Measurements from ENCODE around the gene AFF3.

DNA sequence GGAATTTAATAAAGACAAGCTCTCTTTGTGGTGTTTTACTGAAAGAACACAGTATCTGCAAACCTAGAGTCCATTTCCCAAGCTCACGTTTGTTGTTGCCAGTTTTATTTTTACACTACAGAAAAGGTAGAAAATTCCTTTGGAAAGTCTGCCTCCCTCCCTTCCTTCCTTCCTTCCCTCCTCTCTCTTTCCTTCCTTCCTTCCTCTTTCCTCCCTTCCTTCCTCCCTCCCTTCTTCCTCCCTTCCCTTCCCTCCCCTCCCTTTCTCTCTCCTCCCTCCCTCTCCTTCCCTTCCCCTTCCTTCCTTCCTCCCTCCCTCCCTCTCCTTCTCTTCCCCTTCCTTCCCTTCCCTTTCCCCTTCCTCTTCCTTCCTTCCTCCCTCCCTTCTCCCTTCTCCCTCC, 516.2 kb downstream of the AFF3 start:
- TF ChIP-seq, protein P1, sequence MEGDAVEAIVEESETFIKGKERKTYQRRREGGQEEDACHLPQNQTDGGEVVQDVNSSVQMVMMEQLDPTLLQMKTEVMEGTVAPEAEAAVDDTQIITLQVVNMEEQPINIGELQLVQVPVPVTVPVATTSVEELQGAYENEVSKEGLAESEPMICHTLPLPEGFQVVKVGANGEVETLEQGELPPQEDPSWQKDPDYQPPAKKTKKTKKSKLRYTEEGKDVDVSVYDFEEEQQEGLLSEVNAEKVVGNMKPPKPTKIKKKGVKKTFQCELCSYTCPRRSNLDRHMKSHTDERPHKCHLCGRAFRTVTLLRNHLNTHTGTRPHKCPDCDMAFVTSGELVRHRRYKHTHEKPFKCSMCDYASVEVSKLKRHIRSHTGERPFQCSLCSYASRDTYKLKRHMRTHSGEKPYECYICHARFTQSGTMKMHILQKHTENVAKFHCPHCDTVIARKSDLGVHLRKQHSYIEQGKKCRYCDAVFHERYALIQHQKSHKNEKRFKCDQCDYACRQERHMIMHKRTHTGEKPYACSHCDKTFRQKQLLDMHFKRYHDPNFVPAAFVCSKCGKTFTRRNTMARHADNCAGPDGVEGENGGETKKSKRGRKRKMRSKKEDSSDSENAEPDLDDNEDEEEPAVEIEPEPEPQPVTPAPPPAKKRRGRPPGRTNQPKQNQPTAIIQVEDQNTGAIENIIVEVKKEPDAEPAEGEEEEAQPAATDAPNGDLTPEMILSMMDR (IDR thresholded peaks at IDR 0.05), result no peak
- no peak for TF ChIP-seq POLR2AphosphoS5 (IDR thresholded peaks at IDR 0.05)
- TF ChIP-seq EP300 (IDR thresholded peaks at IDR 0.05), result no peak
- TF ChIP-seq POLR2A (IDR thresholded peaks at IDR 0.05), result no peak
